Inflammatory macrophage (primary cell): ENCODE measurements around the gene SPC25.
"Not testable (repeated sequence)": the region's sequence is repeated elsewhere in the genome, so short reads cannot be mapped to it uniquely, and the experiment has no call there.

Experiments used
- DNase-seq, 2 donors: peaks; one replicate each; pipeline ENCODE4 v3.0.0-alpha.2; 2020 to 2022

SPC25 gene

GRCh38 chr2:168901003-168901402, 10.8 kb upstream of the SPC25 start, which contains the start of gene G6PC2:
Gene G6PC2 (plus strand): TSS chr2:168901291. CDS start chr2:168901332, 41 bp downstream.
- DNase-seq, result no peak

- DNase-seq, result no peak
These were observed 7.2 kb upstream of the SPC25 start for GRCh38 chr2:168897449-168897848.

GRCh38 chr2:168896783-168897182, 6.6 kb upstream of the SPC25 start:
- peak; percentile 15 to 19 for DNase-seq

- no peak for DNase-seq
These were observed 5.5 kb upstream of the SPC25 start for GRCh38 chr2:168895771-168896170.

- no peak for DNase-seq
These were observed 4.5 kb upstream of the SPC25 start for GRCh38 chr2:168894720-168895119.

GRCh38 chr2:168894101-168894500, 3.9 kb upstream of the SPC25 start:
- no peak for DNase-seq

- DNase-seq, result no peak
These were observed 2.1 kb upstream of the SPC25 start for GRCh38 chr2:168892327-168892726.

GRCh38 chr2:168889635-168890005, 610 bp downstream of the SPC25 start:
- no peak for DNase-seq

GRCh38 chr2:168884975-168885374, 5.3 kb downstream of the SPC25 start:
- no peak for DNase-seq

- DNase-seq, result not testable (repeated sequence)
These were observed 8.1 kb downstream of the SPC25 start for GRCh38 chr2:168882163-168882562.

GRCh38 chr2:168874368-168875054, 15.7 kb downstream of the SPC25 start:
- DNase-seq, result no peak

GRCh38 chr2:168870824-168871223, 19.4 kb downstream of the SPC25 start:
- not testable (repeated sequence) for DNase-seq

- not testable (repeated sequence) for DNase-seq
These were observed 19.9 kb downstream of the SPC25 start for GRCh38 chr2:168870369-168870768.

GRCh38 chr2:168867164-168867563, 23.1 kb downstream of the SPC25 start:
- not testable (repeated sequence) for DNase-seq

GRCh38 chr2:168858146-168858545, 32.1 kb downstream of the SPC25 start:
- no peak for DNase-seq

GRCh38 chr2:168855601-168856000, 34.6 kb downstream of the SPC25 start:
- DNase-seq, result no peak

GRCh38 chr2:168854651-168855050, 35.6 kb downstream of the SPC25 start:
- no peak for DNase-seq

- DNase-seq, result no peak
These were observed 36.8 kb downstream of the SPC25 start for GRCh38 chr2:168853471-168853870.

- DNase-seq, result no peak
These were observed 37.7 kb downstream of the SPC25 start for GRCh38 chr2:168852481-168852880.

- DNase-seq, result no peak
These were observed 38.4 kb downstream of the SPC25 start for GRCh38 chr2:168851674-168852320.

- no peak for DNase-seq
These were observed 39.4 kb downstream of the SPC25 start for GRCh38 chr2:168850846-168851245.

GRCh38 chr2:168849610-168850009, 40.6 kb downstream of the SPC25 start:
- no peak for DNase-seq

- DNase-seq, result no peak
These were observed 42.0 kb downstream of the SPC25 start for GRCh38 chr2:168848225-168848624.

GRCh38 chr2:168843253-168843652, 47.0 kb downstream of the SPC25 start:
- no peak for DNase-seq
